ENCODE measurements around the gene BTG2.

Gene BTG2

DNA sequence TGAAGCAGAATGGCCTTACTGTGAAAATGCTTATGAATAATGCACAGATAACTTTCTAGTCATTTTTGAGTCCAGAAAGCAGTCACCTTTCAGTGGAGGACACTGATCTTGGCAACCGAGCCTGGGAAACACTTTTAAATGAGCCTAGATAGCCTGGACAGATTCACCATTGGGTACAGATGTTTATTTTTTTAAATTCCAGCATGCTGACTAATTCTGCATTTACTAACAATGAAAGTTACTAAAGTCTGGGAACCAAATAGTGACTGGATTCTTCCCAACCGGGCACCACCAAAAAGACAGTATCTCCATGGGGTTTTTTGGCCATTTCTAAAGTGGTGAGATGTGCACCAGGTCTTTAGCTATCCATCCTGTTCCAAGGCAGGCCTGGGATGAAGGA is 48.9 kb downstream of the BTG2 start:
- no peak for DNase-seq
- H3K27ac Mint-ChIP-seq: no peak overlapping the region
- H3K4me1 Mint-ChIP-seq: peaks cover 5% of the 10 kb centered on the region
- H3K36me3 Mint-ChIP-seq: no peaks in the 10 kb centered on the region
- CTCF ChIA-PET: interaction anchor here (3.4 to 4.7 kb wide), 2 partner anchors 12 to 87 kb away, joined by 13 to 20 read pairs; no protein-coding TSS in a partner anchor
- no peak overlapping the region for H3K4me3 Mint-ChIP-seq
- no peaks in the 10 kb centered on the region for H3K9me3 Mint-ChIP-seq
- peaks cover 69% of the 10 kb centered on the region for H3K27me3 Mint-ChIP-seq

GRCh38 chr1:203359010-203359571 is 53.8 kb downstream of the BTG2 start:
- no peaks in the 10 kb centered on the region for H3K4me1 Mint-ChIP-seq
- CTCF ChIA-PET: interaction anchor here (0.6 to 2.2 kb wide), 3 partner anchors 17 to 1014 kb away, joined by 3 to 6 read pairs (median 4); no protein-coding TSS in a partner anchor

More at GRCh38 chr1:203359010-203359571, 53.8 kb downstream of the BTG2 start:
- DNase-seq: no peak
- H3K4me3 Mint-ChIP-seq: no peak overlapping the region
- no peaks in the 10 kb centered on the region for H3K36me3 Mint-ChIP-seq
- no peaks in the 10 kb centered on the region for H3K9me3 Mint-ChIP-seq
- peaks cover 67% of the 10 kb centered on the region for H3K27me3 Mint-ChIP-seq
- H3K27ac Mint-ChIP-seq: no peak overlapping the region
